Neuron (in vitro differentiated cells): Measurements from ENCODE around the gene MYPN.
"Not testable (repeated sequence)": the region's sequence is repeated elsewhere in the genome, so short reads cannot be mapped to it uniquely, and the experiment has no call there.

ENCODE experiments used
- H2AFZ ChIP-seq: one replicate; pipeline ENCODE4 v1.6.1; 2013; ENCODE audit warnings: low read depth, mild to moderate bottlenecking, inconsistent platforms, low read length, moderate library complexity
- H3K27me3 ChIP-seq: one replicate; pipeline ENCODE4 v1.6.1; 2013; ENCODE audit warnings: low read length; ENCODE audit not compliant: insufficient read depth
- H3K36me3 ChIP-seq: one replicate; pipeline ENCODE4 v1.6.1; 2013; ENCODE audit warnings: low read length; ENCODE audit not compliant: insufficient read depth
- H3K4me1 ChIP-seq: one replicate; pipeline ENCODE4 v1.6.1; 2013; ENCODE audit warnings: low read length; ENCODE audit not compliant: insufficient read depth
- H3K4me3 ChIP-seq: 2 replicates; pipeline ENCODE4 v1.5.1; 2013; ENCODE audit warnings: mild to moderate bottlenecking, low read length, moderate library complexity
- H3K9me3 ChIP-seq: one replicate; pipeline ENCODE4 v1.6.1; 2013; ENCODE audit warnings: low read length

The MYPN gene, protein sequence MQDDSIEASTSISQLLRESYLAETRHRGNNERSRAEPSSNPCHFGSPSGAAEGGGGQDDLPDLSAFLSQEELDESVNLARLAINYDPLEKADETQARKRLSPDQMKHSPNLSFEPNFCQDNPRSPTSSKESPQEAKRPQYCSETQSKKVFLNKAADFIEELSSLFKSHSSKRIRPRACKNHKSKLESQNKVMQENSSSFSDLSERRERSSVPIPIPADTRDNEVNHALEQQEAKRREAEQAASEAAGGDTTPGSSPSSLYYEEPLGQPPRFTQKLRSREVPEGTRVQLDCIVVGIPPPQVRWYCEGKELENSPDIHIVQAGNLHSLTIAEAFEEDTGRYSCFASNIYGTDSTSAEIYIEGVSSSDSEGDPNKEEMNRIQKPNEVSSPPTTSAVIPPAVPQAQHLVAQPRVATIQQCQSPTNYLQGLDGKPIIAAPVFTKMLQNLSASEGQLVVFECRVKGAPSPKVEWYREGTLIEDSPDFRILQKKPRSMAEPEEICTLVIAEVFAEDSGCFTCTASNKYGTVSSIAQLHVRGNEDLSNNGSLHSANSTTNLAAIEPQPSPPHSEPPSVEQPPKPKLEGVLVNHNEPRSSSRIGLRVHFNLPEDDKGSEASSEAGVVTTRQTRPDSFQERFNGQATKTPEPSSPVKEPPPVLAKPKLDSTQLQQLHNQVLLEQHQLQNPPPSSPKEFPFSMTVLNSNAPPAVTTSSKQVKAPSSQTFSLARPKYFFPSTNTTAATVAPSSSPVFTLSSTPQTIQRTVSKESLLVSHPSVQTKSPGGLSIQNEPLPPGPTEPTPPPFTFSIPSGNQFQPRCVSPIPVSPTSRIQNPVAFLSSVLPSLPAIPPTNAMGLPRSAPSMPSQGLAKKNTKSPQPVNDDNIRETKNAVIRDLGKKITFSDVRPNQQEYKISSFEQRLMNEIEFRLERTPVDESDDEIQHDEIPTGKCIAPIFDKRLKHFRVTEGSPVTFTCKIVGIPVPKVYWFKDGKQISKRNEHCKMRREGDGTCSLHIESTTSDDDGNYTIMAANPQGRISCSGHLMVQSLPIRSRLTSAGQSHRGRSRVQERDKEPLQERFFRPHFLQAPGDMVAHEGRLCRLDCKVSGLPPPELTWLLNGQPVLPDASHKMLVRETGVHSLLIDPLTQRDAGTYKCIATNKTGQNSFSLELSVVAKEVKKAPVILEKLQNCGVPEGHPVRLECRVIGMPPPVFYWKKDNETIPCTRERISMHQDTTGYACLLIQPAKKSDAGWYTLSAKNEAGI (N-terminal part only)

DNA sequence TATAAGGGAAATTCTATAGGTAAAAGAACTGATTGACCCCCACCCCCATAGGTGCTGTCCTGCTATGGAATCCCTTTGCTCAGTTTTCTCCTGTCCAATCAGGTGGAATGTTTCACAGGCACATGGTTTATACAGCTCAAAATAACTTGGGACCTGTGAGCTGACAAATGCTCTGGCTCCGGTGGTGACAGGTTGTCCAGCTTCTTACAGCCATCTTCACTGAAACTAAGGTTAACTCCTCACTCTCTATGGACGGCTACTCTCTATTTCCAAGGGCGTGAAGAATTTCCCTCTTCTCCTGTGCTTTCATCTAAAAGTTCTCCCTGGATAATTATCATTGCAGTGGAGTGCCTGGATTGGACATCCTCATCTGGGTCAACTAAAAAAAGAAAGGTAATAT lies at the start of gene MYPN:
Gene MYPN, plus strand, starts transcription at position 158 of the 400 bp plus-strand sequence. CDS start 11,951 bp downstream, outside the sequence.
- no peaks in the 10 kb centered on the region for H3K27me3 ChIP-seq
- H3K4me3 ChIP-seq, result no peak within 1 kb of the TSS

DNA sequence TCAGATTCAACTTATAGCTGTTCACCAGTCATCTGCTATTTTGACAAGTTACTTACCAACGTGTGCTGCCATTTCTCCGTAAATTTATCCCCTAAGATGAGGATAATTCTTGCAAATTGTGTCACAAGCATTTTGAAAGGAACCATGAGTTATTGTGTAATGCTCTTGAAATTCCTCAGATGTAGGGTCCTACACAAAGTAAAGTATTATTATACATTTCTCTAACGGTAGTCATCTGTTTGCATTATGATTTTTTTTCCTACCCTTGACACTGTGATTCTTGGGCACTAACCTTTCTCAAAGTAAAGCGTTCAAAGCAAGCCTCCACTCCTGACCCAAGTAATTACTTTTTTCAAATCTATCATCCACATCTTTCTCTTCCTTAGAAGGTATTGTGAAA lies 42.3 kb upstream of the MYPN start:
- Histone ChIP-seq H3K27me3 (no peaks in the 10 kb centered on the region), H3K9me3 (no peaks in the 10 kb centered on the region), H3K36me3 (peaks cover 14% of the 10 kb centered on the region), H2AFZ (no peak overlapping the region), H3K4me1 (peaks cover 7% of the 10 kb centered on the region), H3K4me3 (no peak overlapping the region)

More for the DNA sequence above, at the start of gene MYPN:
- Histone ChIP-seq H3K4me1 (no peaks in the 10 kb centered on the region), H3K9me3 (no peaks in the 10 kb centered on the region), H2AFZ (no peak within 1 kb of the TSS), H3K36me3 (no peaks in the 10 kb centered on the region)

DNA sequence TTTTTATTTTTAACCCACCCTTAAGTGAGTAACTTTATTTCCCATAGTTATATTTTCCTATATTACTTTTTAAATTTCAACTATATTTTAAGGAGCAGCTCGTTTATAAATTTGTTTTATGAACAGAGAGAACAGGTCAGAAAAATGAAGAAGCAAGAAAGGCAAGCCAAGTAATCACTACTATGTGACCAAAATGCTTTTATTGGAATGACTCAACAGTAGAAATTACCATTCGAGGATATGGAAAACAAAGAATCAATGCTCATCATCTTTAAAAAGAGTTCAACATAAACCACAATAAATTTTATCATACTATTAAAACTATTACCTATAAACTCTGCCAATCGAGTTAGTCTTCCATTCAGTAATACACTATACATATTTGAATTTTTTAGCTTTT lies 41.8 kb upstream of the MYPN start:
- Histone ChIP-seq H3K36me3 (peaks cover 15% of the 10 kb centered on the region), H3K4me3 (no peak overlapping the region), H2AFZ (no peak overlapping the region), H3K4me1 (peaks cover 12% of the 10 kb centered on the region), H3K9me3 (no peaks in the 10 kb centered on the region), H3K27me3 (no peaks in the 10 kb centered on the region)

DNA sequence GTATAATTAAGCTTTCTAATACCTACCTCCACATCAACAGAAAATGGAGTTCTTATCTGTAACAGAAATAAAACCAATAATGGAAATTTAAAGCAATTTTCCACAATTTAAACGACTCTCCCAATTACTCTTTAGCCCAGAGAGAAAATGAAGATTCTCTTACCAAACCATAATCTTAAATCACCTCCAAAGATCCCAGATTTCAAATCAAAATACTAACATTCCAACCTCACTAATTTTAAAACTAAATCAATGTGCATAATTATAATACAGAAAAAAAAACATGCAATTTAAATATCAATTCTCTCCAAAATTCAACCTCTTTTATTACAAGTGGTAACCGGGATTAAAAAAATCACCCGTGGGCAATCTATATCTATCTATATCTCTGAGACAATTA lies 35.7 kb upstream of the MYPN start:
- Histone ChIP-seq H3K9me3 (no peaks in the 10 kb centered on the region), H3K36me3 (peaks cover 11% of the 10 kb centered on the region), H3K4me1 (peaks cover 28% of the 10 kb centered on the region), H3K27me3 (no peaks in the 10 kb centered on the region), H3K4me3 (peak overlapping the region; percentile 70), H2AFZ (peak overlapping the region; percentile 86)

DNA sequence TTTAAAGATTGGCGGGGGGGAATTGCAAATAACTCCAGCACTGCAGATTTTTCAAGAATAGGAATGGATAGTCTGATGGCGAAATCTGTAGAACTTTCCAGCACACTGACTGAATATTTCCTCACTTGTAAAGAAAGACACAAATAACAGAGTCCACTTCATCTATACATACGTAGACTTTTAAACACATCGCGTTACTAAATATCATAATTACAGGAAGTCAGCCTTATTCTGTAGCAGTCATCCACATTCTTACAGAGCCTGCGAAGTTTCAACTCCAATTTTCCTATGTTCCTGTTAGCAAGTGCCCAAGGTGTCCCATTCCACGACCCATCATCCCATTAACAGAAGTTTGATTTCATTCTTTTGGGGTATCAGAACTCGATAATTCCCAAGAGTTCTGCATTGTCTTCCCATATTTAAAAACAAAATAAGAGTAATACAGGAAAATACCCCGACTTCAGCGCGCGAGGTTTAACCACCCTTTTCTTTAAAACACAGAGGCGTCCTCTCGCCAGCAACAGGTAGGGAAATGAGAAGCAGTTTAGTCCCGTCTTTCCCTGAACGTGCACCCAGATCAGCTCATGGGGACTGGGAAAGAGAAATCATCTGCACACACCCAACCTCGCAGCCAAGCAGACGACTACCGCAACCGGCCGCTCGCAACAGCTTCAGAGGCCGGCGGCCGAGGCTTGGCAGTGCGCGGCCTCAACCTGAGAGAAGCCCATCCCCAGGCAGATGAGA lies 35.1 kb upstream of the MYPN start:
- H2AFZ ChIP-seq, result peak overlapping the region; percentile 86
- H3K4me1 ChIP-seq, result peaks cover 28% of the 10 kb centered on the region
- H3K9me3 ChIP-seq, result no peaks in the 10 kb centered on the region
- no peaks in the 10 kb centered on the region for H3K27me3 ChIP-seq
- peak overlapping the region; percentile 70 for H3K4me3 ChIP-seq
- peaks cover 11% of the 10 kb centered on the region for H3K36me3 ChIP-seq

DNA sequence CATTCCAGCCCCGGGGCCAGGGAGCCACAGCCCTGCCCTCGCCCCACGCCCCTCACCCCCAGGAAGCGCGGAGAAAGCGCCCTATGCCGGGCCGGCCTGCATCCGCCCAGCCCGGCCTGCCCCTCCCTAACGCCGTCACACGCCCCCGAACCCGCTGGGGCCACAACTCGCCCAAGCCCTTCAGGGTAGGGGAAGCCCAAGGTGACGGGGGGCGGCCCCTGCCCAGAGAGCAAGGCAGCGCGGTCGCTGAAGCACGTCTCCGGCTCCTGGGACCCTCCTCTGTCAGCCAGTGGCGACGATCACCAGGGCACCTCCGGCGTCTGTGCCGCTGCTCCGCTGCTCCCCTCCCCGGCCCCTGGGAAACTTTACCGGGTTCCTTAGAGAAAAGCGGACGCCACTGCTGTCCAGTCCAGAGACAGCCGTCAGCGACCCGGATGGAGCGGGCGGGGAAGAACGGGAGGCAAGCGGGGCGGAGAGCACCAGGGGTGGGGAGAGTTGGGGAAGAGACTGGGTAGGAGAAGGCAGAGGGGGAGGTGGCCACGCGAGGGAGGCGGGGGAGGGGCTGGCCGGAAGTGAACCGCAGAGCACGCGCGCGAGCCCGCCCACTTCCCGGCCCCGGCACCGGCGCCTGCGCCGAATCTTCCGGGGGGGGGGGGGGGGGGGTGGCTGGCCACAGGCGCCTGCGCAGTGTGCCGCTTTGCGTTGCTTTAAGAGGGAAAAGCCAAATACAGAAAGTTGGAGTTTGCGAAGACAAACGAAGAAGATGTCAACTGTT lies 34.3 kb upstream of the MYPN start, which contains the start of gene HERC4:
Gene HERC4, minus strand, starts transcription at position 509 of the 775 bp plus-strand sequence. CDS start 2,175 bp downstream, outside the sequence.
- H3K27me3 ChIP-seq, result no peaks in the 10 kb centered on the region
- H3K4me1 ChIP-seq, result peaks cover 28% of the 10 kb centered on the region
- peak within 1 kb of the TSS; percentile 86 for H2AFZ ChIP-seq
- peaks cover 10% of the 10 kb centered on the region for H3K36me3 ChIP-seq
- peak within 1 kb of the TSS; percentile 72 for H3K4me3 ChIP-seq
- H3K9me3 ChIP-seq, result no peaks in the 10 kb centered on the region

DNA sequence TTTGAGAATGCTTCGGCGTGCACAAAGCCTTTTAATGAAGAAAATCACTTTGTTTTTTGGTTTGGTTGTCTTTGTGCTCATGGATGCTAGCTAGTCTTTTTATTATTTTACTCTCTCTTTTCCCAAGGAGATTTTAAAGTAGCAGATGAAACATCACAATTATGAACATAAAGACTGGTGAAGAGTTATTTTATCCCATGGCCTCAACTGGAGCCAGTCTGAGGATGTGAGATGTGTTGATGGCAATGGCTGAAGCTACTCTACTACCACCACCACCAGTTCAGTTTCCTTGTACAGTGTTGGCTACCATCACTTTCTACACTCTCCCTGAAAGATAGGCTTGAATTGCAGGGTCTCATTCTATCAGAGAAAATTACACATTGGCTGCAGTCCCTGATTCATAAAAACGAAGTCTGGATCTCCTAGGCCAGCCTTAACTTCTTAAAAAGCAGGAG lies 33.7 kb upstream of the MYPN start:
- Histone ChIP-seq H3K9me3 (no peaks in the 10 kb centered on the region), H3K36me3 (peaks cover 10% of the 10 kb centered on the region), H2AFZ (peak overlapping the region; percentile 86), H3K4me3 (peak overlapping the region; percentile 72), H3K4me1 (peaks cover 28% of the 10 kb centered on the region), H3K27me3 (no peaks in the 10 kb centered on the region)

DNA sequence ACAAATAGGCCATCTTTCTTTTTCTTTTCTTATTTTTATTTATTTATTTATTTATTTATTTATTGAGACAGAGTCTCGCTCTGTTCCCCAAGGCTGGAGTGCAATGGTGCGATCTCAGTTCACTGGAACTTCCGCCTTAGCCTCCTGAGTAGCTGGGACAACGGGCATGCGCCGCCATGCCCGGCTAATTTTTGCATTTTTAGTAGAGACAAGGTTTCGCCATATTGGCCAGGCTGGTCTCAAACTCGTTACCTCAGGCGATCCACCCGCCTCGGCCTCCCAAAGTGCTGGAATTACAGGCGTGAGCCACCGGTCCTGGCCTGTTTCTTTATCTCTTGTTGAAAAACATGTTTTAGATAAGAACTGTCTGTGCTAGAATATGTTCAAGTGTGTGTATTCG lies 33.2 kb upstream of the MYPN start:
- not testable (repeated sequence) for H3K36me3 ChIP-seq, H3K27me3 ChIP-seq, H2AFZ ChIP-seq, H3K4me3 ChIP-seq, H3K9me3 ChIP-seq
- peaks cover 28% of the 10 kb centered on the region for H3K4me1 ChIP-seq

DNA sequence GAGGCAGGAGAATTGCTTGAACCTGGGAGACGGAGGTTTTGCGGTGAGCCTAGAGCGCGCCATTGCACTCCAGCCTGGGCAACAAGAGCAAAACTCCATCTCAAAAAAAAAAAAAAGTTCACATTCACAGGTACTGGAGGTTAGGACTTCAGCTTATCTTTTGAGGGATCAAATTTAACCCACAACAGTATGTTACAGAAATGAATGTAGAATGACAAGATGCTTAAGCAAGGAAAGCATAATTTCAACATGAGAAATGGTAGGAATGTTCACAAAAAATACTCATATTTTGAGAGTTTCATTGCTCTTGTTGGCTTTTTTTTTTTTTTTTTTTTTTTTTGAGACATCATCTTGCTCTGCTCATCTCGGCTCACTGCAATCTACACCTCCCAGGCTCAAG lies 32.3 kb upstream of the MYPN start:
- Histone ChIP-seq H3K27me3 (no peaks in the 10 kb centered on the region), H3K4me3 (no peak overlapping the region), H2AFZ (no peak overlapping the region), H3K36me3 (peaks cover under 1% of the 10 kb centered on the region), H3K4me1 (peaks cover 21% of the 10 kb centered on the region), H3K9me3 (no peaks in the 10 kb centered on the region)

DNA sequence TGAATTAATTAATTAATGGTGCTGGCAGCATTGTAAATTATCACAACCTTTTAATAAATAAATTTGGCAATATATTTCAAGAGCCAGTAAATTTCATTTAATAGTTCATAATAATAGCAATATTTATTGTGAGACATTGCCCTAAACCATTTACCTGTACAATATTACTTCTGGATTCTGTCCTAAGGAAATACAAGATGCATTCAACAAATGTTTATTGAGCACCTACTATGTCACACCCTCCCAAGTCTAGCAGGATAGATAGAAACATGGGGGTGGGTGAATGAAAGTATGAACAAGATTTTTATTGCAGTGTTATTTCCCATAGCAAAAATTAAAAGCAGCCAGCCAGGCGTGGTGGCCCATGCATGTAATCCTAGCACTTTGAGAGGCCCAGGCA lies 29.9 kb upstream of the MYPN start:
- Histone ChIP-seq H3K27me3 (no peaks in the 10 kb centered on the region), H3K4me3 (no peak overlapping the region), H3K36me3 (no peaks in the 10 kb centered on the region), H2AFZ (no peak overlapping the region), H3K4me1 (peaks cover 5% of the 10 kb centered on the region), H3K9me3 (no peaks in the 10 kb centered on the region)

DNA sequence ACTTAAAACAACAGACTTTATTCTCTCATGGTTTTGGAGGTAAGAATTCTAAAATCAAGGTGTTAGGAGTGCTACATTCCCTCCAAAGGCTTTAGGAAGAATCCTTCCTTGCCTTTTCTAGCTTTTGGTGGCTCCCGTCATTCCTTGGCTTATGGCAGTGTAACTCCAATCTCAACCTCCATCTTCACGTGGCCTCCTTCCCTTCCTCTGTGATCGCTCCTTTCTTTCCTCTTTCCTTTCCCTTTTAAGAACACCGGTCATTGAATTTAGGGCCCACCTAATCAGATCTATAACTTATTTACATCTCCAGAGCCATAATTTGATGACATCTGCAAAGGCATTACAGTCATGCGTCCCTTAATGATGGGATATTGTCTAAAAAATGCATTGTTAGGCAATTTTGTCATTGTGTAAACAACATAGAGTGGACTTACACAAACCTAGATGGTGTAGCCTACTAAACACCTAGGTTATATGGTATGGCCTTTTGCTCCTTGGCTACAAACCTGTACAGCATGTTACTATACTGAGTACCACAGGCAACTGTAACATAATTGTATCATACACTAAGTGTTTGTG lies 28.3 kb upstream of the MYPN start:
- no peaks in the 10 kb centered on the region for H3K27me3 ChIP-seq
- H3K36me3 ChIP-seq, result no peaks in the 10 kb centered on the region
- no peak overlapping the region for H2AFZ ChIP-seq
- no peaks in the 10 kb centered on the region for H3K9me3 ChIP-seq
- H3K4me1 ChIP-seq, result no peaks in the 10 kb centered on the region
- H3K4me3 ChIP-seq, result no peak overlapping the region
